Measurements from ENCODE around the gene CD28.

The CD28 gene

DNA sequence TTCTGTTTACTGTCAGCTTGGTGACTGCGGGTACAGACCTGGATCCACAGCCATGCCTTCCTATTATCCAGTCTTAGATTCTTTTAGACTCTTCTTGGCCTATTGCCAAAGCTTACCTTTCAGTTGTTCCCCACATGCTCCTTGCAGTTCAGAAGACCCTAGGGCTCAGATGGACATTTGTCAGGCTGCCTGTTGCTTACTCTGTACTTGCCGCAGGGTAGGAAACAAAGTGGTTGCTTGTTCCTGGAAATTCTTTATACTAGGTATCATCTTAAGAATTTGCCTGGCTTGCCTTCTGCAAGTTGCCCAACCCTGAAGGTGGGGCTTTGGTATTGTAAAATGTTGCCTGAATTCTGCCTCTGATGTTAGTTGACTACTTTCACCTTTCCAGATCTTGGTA, 24.4 kb downstream of the CD28 start:
- no peak overlapping the region for H3K4me3 ChIP-seq (ENCODE audit: control insufficient read depth, low read depth, low read length)
- no peak for DNase-seq (ENCODE audit: low read depth)
- TF ChIP-seq, protein P1, sequence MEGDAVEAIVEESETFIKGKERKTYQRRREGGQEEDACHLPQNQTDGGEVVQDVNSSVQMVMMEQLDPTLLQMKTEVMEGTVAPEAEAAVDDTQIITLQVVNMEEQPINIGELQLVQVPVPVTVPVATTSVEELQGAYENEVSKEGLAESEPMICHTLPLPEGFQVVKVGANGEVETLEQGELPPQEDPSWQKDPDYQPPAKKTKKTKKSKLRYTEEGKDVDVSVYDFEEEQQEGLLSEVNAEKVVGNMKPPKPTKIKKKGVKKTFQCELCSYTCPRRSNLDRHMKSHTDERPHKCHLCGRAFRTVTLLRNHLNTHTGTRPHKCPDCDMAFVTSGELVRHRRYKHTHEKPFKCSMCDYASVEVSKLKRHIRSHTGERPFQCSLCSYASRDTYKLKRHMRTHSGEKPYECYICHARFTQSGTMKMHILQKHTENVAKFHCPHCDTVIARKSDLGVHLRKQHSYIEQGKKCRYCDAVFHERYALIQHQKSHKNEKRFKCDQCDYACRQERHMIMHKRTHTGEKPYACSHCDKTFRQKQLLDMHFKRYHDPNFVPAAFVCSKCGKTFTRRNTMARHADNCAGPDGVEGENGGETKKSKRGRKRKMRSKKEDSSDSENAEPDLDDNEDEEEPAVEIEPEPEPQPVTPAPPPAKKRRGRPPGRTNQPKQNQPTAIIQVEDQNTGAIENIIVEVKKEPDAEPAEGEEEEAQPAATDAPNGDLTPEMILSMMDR (IDR thresholded peaks at IDR 0.05; ENCODE audit: control insufficient read depth, insufficient read depth, low read depth, low read length, missing control alignments): no peak

DNA sequence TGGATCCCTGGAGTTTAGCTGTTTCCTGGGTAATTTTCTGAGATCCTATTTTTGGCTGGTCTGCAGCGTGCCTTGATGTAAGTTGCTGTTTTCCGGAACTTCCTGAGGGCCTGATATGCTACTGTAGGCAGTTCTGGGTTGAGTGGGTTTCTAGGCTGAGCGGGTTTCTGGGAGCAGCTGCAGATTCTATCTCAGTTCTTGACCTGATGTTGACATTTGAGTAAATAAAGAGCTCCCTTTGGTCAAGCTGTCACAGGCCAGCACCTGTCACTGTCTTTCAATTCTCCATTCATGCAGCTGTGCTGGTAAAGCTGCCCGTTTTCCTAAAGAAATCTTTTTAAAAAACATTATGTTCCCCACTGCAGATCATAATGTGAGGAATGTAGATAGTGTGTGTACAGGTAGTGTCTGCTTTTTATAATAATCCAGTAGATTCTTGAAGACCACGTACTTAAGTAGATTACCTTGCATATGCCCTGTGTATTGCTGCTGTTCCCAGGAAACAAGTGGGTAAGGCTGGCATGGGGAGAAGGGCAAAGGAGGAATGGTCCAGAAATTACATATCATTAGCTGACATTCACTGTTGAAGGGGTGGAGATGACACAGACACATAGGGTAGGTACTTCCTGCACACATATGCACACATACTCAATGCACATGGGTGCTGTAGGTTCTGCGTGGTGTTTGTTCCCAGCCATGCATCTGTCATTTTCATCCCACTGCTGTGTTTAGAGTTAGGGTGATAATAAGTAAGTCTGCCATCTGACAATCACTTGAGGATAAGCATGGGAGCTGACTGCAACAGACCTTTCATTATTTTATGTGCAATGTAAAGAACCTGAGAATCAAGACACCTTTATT, 25.9 kb downstream of the CD28 start:
- DNase-seq (ENCODE audit: low read depth): no peak
- TF ChIP-seq, protein P1 (IDR thresholded peaks at IDR 0.05; ENCODE audit: control insufficient read depth, insufficient read depth, low read depth, low read length, missing control alignments): no peak
- no peak overlapping the region for H3K4me3 ChIP-seq (ENCODE audit: control insufficient read depth, low read depth, low read length)

DNA sequence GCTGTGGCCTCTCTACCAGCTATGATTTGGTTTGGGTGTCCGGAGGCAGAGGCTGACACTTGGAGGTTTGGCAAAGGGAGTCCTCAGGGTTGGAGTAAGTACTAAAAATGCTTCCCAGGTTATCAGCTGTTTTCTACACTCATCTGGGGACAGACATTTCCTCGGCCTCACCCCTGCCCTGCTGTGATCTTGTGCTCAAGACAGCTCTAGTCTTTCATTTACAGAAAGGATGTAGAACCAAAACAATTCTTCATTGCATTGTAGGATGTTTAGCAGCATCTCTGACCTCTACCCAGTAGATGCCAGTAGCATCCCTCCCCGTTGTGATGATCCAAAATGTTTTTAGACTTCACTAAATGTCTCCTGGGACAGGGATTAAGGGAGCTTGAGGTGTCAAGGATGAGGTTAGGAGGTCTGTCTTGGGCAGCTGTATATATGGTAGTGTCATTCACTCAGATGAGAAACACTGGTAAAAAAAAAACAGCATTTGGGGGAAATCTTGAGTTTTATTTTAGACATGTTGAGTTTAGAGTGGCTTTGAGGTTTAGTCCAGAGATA, 26.6 kb downstream of the CD28 start:
- H3K4me3 ChIP-seq (ENCODE audit: control insufficient read depth, low read depth, low read length): no peak overlapping the region
- DNase-seq (ENCODE audit: low read depth): no peak
- TF ChIP-seq, protein P1 (IDR thresholded peaks at IDR 0.05; ENCODE audit: control insufficient read depth, insufficient read depth, low read depth, low read length, missing control alignments): no peak

DNA sequence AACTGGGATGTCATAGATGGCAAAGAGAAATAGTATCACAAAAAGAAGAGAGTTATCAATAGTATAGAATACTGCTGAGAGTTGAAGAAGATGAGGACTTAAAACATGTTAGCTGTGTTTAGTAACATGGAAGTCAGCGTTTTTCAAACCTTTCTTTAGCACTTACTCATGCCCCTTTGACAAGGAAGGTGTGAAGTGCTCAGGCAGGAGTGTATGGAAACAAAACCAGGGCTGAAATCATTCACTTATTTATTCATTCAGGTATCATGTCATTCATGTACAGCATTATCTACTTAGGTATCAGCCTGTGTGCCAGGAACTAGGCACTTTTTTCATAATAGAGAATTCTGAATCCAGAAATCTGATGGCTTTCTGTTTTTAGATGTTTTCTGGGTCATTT, 27.2 kb downstream of the CD28 start:
- DNase-seq (ENCODE audit: low read depth): no peak
- TF ChIP-seq, protein P1 (IDR thresholded peaks at IDR 0.05; ENCODE audit: control insufficient read depth, insufficient read depth, low read depth, low read length, missing control alignments): no peak
- no peak overlapping the region for H3K4me3 ChIP-seq (ENCODE audit: control insufficient read depth, low read depth, low read length)

DNA sequence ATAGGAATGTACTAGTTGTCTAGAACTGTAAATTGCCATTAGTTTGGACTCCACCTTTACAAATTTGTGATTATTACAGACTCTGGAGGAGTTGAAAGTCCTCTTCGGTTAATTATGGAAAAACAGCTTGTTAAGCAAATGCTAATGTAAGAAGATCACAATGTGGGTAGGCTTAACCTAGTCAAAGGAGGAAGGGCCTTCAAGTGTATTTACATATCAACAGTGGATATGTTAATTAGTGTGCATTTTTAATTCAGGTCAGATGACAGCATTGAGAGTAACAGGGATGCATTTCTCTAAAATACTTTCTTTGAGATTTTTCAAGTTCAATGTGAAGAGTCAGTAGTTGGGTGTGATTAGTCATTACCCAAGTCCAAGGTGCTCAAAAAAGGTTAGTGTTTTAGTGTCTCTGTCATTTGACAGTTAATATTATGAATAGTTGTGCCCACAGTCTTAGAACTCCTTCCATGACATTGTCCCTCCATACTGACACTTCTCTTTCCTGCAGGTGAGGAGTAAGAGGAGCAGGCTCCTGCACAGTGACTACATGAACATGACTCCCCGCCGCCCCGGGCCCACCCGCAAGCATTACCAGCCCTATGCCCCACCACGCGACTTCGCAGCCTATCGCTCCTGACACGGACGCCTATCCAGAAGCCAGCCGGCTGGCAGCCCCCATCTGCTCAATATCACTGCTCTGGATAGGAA, 28.0 kb downstream of the CD28 start:
- no peak for DNase-seq (ENCODE audit: low read depth)
- TF ChIP-seq, protein P1 (IDR thresholded peaks at IDR 0.05; ENCODE audit: control insufficient read depth, insufficient read depth, low read depth, low read length, missing control alignments): no peak
- H3K4me3 ChIP-seq (ENCODE audit: control insufficient read depth, low read depth, low read length): no peak overlapping the region

DNA sequence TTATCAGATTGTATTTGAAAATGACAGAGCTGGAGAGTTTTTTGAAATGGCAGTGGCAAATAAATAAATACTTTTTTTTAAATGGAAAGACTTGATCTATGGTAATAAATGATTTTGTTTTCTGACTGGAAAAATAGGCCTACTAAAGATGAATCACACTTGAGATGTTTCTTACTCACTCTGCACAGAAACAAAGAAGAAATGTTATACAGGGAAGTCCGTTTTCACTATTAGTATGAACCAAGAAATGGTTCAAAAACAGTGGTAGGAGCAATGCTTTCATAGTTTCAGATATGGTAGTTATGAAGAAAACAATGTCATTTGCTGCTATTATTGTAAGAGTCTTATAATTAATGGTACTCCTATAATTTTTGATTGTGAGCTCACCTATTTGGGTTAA, 30.9 kb downstream of the CD28 start:
- DNase-seq (ENCODE audit: low read depth): no peak
- TF ChIP-seq, protein P1 (IDR thresholded peaks at IDR 0.05; ENCODE audit: control insufficient read depth, insufficient read depth, low read depth, low read length, missing control alignments): no peak

More for the DNA sequence above, 30.9 kb downstream of the CD28 start:
- H3K4me3 ChIP-seq (ENCODE audit: control insufficient read depth, low read depth, low read length): no peak overlapping the region

Data from AG09309 (cell line).